Natural killer cell (primary cell): ENCODE results near the gene JKAMP. TPM values are rescaled to one million over a fixed set of nuclear protein-coding genes. Genes with fewer than 3 reads are reported as not detected.

Source experiments
- ATAC-seq, 3 donors: fragments of 150-1000 bp in 2 of 3; fragments of 200-7000 bp in 1 of 3; cut with Tn5 transposase; 1 replicate in 1 of 3; 2 replicates in 2 of 3; pipeline ENCODE4 v1.10.0; 2021; ENCODE audit warnings: mild to moderate bottlenecking in 2 of 3, moderate library complexity in 2 of 3
- DNase-seq, 2 donors: peaks; one replicate each; pipeline versions ENCODE4 v3.0.0 to v3.0.0-alpha.2; 2013 to 2021; ENCODE audit warnings: mixed read lengths in 1 of 2
- H3K27ac ChIP-seq: one replicate; pipeline ENCODE4 v1.5.1; 2013; ENCODE audit warnings: mild to moderate bottlenecking, low read length
- H3K27me3 ChIP-seq: one replicate; pipeline ENCODE4 v1.6.1; 2013; ENCODE audit warnings: low read length; ENCODE audit not compliant: control insufficient read depth, insufficient read depth
- H3K36me3 ChIP-seq: one replicate; pipeline ENCODE4 v1.6.1; 2013; ENCODE audit warnings: low read length; ENCODE audit not compliant: control insufficient read depth, insufficient read depth
- H3K4me1 ChIP-seq: one replicate; pipeline ENCODE4 v1.6.1; 2013; ENCODE audit warnings: low read length; ENCODE audit not compliant: control insufficient read depth, insufficient read depth
- H3K4me3 ChIP-seq: one replicate; pipeline ENCODE4 v1.5.1; 2013; ENCODE audit warnings: low read length
- H3K9me3 ChIP-seq: one replicate; pipeline ENCODE4 v1.6.1; 2013; ENCODE audit warnings: low read length; ENCODE audit not compliant: control insufficient read depth, insufficient read depth
- H3K27ac Mint-ChIP-seq, 2 donors: one replicate each; pipeline ENCODE4 v1.8.0; 2022; ENCODE audit warnings: mild to moderate bottlenecking in 2 of 2, mixed read lengths in 2 of 2, moderate library complexity in 1 of 2
- H3K27me3 Mint-ChIP-seq, 2 donors: one replicate each; pipeline ENCODE4 v1.8.0; 2022; ENCODE audit warnings: low read depth in 2 of 2, mixed read lengths in 2 of 2
- H3K36me3 Mint-ChIP-seq: one replicate; pipeline ENCODE4 v1.8.0; 2022; ENCODE audit warnings: mixed read lengths
- H3K4me1 Mint-ChIP-seq, 2 donors: one replicate each; pipeline ENCODE4 v1.8.0; 2022; ENCODE audit warnings: mixed read lengths in 2 of 2
- H3K4me3 Mint-ChIP-seq: one replicate; pipeline ENCODE4 v1.8.0; 2022; ENCODE audit warnings: mild to moderate bottlenecking, moderate library complexity, mixed read lengths
- H3K9me3 Mint-ChIP-seq, 2 donors: one replicate each; pipeline ENCODE4 v1.8.0; 2022; ENCODE audit warnings: mixed read lengths in 2 of 2
- CTCF ChIP-seq: fragments of 200-600 bp; IDR thresholded peaks from one replicate; pipeline ENCODE4 v1.8.0; 2022; ENCODE audit warnings: antibody characterized with exemption
- WGBS: methylation state at CpG from one replicate; pipeline ENCODE4 v1.1.7; 2013; ENCODE audit warnings: missing lambda C conversion rate; ENCODE audit not compliant: insufficient coverage; 5-methylcytosine and 5-hydroxymethylcytosine counted together
- intact Hi-C: fragments of 100-400 bp; cut with micrococcal nuclease; formaldehyde crosslinking; loops from one replicate; pipeline ENCODE4 v1.14.2; 2022
- total RNA-seq, 4 donors: library from RNA; stranded (reverse); fragments of 120-200 nt in 1 of 4; gene quantifications; one replicate each; pipeline versions ENCODE4 v1.2.3 to v1.2.4, GENCODE V29; 2013 to 2022

Gene JKAMP
- total RNA-seq, 3 donors from 2014 or later (not counting 1 experiment from before 2014, with no cell fraction given): 18.8 to 25.0 (median 20.5) TPM

GRCh38 chr14:59481871-59482540 lies 2.3 kb upstream of the JKAMP start:
- 100% methylated on average over 2 of the region's 2 CpGs for WGBS
- no peak overlapping the region for H3K27ac ChIP-seq
- H3K4me1 ChIP-seq: peaks cover 24% of the 10 kb centered on the region
- no peak for TF ChIP-seq CTCF
- Mint-ChIP-seq H3K4me1 (peaks cover 41 to 49% of the 10 kb centered on the region in 2 donors), H3K36me3 (no peaks in the 10 kb centered on the region), H3K4me3 (no peak overlapping the region), H3K27ac (peak overlapping the region; percentile 69 to 86), H3K9me3 (no peaks in the 10 kb centered on the region), H3K27me3 (no peaks in the 10 kb centered on the region)
- H3K4me3 ChIP-seq: no peak overlapping the region
- ATAC-seq (no peak), DNase-seq (no peak)
- intact Hi-C loops: loop anchor here (5.0 kb wide), 1 partner anchor 610 kb away; the partner anchor contains the start of gene PCNX4
- no peaks in the 10 kb centered on the region for H3K9me3 ChIP-seq
- H3K27me3 ChIP-seq: no peaks in the 10 kb centered on the region
- H3K36me3 ChIP-seq: peaks cover 3% of the 10 kb centered on the region

- H3K27ac Mint-ChIP-seq: peak overlapping the region; percentile 86
- peaks cover 41 to 49% of the 10 kb centered on the region in 2 donors for H3K4me1 Mint-ChIP-seq
- H3K9me3 ChIP-seq: no peaks in the 10 kb centered on the region
- H3K27ac ChIP-seq: no peak overlapping the region
- peaks cover 6% of the 10 kb centered on the region for H3K36me3 ChIP-seq
- 93% methylated on average over 5 of the region's 6 CpGs for WGBS
- no peak overlapping the region for H3K4me3 ChIP-seq
- ATAC-seq (no peak), DNase-seq (no peak)
- intact Hi-C loops: loop anchor here (5.0 kb wide), 1 partner anchor 610 kb away; the partner anchor contains the start of gene PCNX4
- TF ChIP-seq CTCF: no peak
- peaks cover 24% of the 10 kb centered on the region for H3K4me1 ChIP-seq
- H3K27me3 ChIP-seq: no peaks in the 10 kb centered on the region
- no peaks in the 10 kb centered on the region for H3K36me3 Mint-ChIP-seq
- H3K4me3 Mint-ChIP-seq: peak overlapping the region; percentile 93
- no peaks in the 10 kb centered on the region for H3K9me3 Mint-ChIP-seq
- no peaks in the 10 kb centered on the region for H3K27me3 Mint-ChIP-seq
These were observed 1.6 kb upstream of the JKAMP start for GRCh38 chr14:59482541-59483331.

DNA sequence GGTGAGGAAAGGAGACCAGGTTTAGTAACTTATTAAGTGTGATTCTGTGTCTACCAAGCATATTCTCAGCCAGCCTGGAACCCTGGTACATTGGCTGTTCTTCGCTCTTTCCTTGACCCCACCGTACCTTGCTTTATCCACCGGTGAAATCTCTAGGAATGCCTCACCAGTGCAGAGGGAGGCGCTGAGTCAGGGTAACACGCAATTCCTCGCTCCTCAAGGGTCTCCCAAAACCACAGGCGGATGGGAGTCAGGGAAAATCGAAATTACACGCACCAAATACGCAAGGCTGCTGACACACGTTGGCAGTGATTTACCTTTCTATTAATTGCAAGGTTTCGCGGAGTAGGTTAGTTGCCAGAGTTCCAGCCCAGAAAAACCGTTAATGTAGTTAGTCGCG lies 954 bp upstream of the JKAMP start:
- Mint-ChIP-seq H3K36me3 (no peaks in the 10 kb centered on the region), H3K4me1 (peaks cover 41 to 52% of the 10 kb centered on the region in 2 donors), H3K4me3 (peak overlapping the region; percentile 93), H3K27ac (peak overlapping the region; percentile 86), H3K9me3 (no peaks in the 10 kb centered on the region), H3K27me3 (no peaks in the 10 kb centered on the region)
- DNase-seq (no peak), ATAC-seq (no peak)
- no peak for TF ChIP-seq CTCF
- no peak overlapping the region for H3K27ac ChIP-seq
- H3K9me3 ChIP-seq: no peaks in the 10 kb centered on the region
- peak overlapping the region; percentile 80 for H3K4me3 ChIP-seq
- H3K27me3 ChIP-seq: no peaks in the 10 kb centered on the region
- intact Hi-C loops: loop anchor here (5.0 kb wide), 1 partner anchor 609 kb away; the partner anchor contains the start of gene PCNX4
- H3K36me3 ChIP-seq: peaks cover 10% of the 10 kb centered on the region
- peaks cover 24% of the 10 kb centered on the region for H3K4me1 ChIP-seq
- 5% methylated on average over 16 of the region's 16 CpGs for WGBS
